Keratinocyte (primary cell): ENCODE results near the gene ARTN.

Source experiments
- CTCF ChIP-seq, 3 experiments: IDR thresholded peaks in 1 of 3; conservative IDR thresholded peaks in 1 of 3; optimal IDR thresholded peaks in 1 of 3; 2 replicates in 2 of 3; 3 replicates in 1 of 3; pipeline versions ENCODE3 to v1.5.1; 2011; ENCODE audit warnings: low read length in 3 of 3, mild to moderate bottlenecking in 3 of 3, moderate library complexity in 2 of 3, control low read depth in 1 of 3, inconsistent platforms in 1 of 3; ENCODE audit not compliant: insufficient read depth in 2 of 3; ENCODE audit errors: extremely low read depth in 1 of 3
- EZH2 ChIP-seq: IDR thresholded peaks from one replicate; pipeline ENCODE4 v1.6.1; 2012; ENCODE audit warnings: inconsistent platforms, mild to moderate bottlenecking, low read length, moderate library complexity

- TF ChIP-seq CTCF (optimal IDR thresholded peaks at IDR 0.05 in 1 of 3, IDR thresholded peaks at IDR 0.05 in 1 of 3, conservative IDR thresholded peaks at IDR 0.05 in 1 of 3; ENCODE audit: extremely low read depth in 1 of 3, insufficient read depth in 2 of 3, low read length in 3 of 3): no peak
- TF ChIP-seq EZH2: no peak
Observed at GRCh38 chr1:43963890-43964289, 30.3 kb downstream of the ARTN start.
